Measurements from ENCODE around the gene CCNL1. TPM values are rescaled to one million over a fixed set of nuclear protein-coding genes. Genes with fewer than 3 reads are reported as not detected.

CCNL1 gene
- polyA plus RNA-seq, 1 experiment: 145 TPM

DNA sequence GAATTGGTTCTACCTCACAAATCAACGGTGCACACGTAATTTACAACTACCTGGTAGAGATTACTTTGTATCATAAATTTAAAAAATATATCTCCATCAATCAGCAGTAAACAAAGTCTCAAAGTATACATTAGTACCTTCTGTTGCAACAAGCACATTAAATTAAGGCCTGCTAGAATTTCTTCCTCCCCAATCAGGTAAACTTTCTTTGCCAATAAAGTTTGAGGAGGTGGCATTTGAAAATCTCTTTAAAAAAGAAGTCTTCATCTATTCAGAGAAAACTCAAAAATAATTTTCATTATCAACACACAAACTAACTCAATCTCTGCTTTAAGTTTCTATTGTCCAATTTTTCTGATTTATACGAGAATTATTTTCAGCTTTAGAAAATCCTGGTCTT lies 4.4 kb downstream of the CCNL1 start:
- no peaks in the 10 kb centered on the region for H3K9me3 ChIP-seq (ENCODE audit: control insufficient read depth, insufficient read depth, low read length)
- no peaks in the 10 kb centered on the region for H3K27me3 ChIP-seq (ENCODE audit: control insufficient read depth, insufficient read depth, low read length)
- no peak overlapping the region for H3K27ac ChIP-seq (ENCODE audit: low read depth, low read length)
- ChIA-PET CTCF (interaction anchor here (1.0 to 2.4 kb wide), 5 partner anchors 17 to 646 kb away, joined by 3 to 14 read pairs (median 3); no protein-coding TSS in a partner anchor), POLR2A (no interaction called here)
- TF ChIP-seq, protein P1, sequence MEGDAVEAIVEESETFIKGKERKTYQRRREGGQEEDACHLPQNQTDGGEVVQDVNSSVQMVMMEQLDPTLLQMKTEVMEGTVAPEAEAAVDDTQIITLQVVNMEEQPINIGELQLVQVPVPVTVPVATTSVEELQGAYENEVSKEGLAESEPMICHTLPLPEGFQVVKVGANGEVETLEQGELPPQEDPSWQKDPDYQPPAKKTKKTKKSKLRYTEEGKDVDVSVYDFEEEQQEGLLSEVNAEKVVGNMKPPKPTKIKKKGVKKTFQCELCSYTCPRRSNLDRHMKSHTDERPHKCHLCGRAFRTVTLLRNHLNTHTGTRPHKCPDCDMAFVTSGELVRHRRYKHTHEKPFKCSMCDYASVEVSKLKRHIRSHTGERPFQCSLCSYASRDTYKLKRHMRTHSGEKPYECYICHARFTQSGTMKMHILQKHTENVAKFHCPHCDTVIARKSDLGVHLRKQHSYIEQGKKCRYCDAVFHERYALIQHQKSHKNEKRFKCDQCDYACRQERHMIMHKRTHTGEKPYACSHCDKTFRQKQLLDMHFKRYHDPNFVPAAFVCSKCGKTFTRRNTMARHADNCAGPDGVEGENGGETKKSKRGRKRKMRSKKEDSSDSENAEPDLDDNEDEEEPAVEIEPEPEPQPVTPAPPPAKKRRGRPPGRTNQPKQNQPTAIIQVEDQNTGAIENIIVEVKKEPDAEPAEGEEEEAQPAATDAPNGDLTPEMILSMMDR (IDR thresholded peaks at IDR 0.05; ENCODE audit: low read depth, low read length): no peak
- no peak for DNase-seq (ENCODE audit: low read depth, low spot score)
- H3K4me3 ChIP-seq (ENCODE audit: low read depth, low read length): peak overlapping the region; percentile 94

DNA sequence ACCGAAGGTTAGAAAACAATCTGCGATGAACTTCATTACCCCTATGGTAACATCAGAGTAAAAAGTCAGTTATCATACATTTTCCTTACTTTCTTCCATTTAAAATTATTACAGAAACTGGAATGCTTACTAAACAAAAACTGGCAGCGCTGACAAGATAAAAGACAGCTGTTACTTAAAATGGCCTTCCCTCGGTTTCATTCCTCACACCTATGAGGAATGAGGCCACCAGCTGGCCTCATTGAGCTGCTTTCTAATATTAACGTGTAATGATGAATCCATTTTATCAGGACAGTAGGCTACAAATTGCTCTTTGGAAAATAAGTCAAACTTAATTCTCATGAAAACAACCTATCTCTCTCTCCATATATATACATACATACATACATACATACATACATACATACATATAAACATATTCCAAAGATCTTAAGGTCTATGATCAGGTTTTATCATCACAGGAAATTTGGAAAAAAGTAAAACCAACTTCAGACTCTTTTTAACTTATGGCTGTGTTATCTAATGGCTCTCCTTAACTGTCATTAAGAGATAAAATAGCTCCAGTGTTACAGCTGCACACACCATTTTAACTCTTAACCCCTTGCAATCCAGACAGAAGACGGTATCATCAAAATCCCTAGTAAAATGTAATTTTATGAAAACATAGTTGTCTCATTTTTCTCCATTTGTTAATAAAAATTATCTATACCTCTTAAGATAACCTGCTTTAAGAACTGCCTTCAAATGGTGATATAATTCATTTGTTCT lies 5.2 kb downstream of the CCNL1 start:
- no peaks in the 10 kb centered on the region for H3K9me3 ChIP-seq (ENCODE audit: control insufficient read depth, insufficient read depth, low read length)
- ChIA-PET CTCF (interaction anchor here (1.0 to 2.4 kb wide), 4 partner anchors 16 to 342 kb away, joined by 3 to 14 read pairs (median 4); no protein-coding TSS in a partner anchor), POLR2A (no interaction called here)
- H3K27ac ChIP-seq (ENCODE audit: low read depth, low read length): no peak overlapping the region
- H3K4me3 ChIP-seq (ENCODE audit: low read depth, low read length): peak overlapping the region; percentile 94
- H3K27me3 ChIP-seq (ENCODE audit: control insufficient read depth, insufficient read depth, low read length): no peaks in the 10 kb centered on the region
- TF ChIP-seq, protein P1 (IDR thresholded peaks at IDR 0.05; ENCODE audit: low read depth, low read length): no peak
- DNase-seq (ENCODE audit: low read depth, low spot score): no peak

DNA sequence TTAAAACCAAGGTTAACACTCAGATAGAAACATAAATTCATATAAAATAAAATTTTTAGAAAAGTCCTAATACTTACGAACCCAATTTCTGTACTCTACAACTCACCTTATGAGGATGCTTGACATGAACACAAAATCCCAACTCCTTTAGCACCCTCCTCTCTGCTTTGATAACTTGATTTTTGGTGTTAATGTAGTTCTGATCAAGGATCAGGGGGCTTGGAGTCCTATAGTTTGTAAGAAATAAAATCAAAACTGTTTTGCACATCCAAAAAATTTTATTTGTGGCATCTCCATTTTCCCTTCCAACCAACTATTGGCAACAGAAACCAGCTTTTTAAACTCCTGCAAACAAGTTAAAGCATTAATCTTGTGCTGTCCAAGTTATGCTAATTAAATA lies 7.0 kb downstream of the CCNL1 start:
- Histone ChIP-seq H3K27ac (ENCODE audit: low read depth, low read length) (no peak overlapping the region), H3K4me3 (ENCODE audit: low read depth, low read length) (no peak overlapping the region), H3K27me3 (ENCODE audit: control insufficient read depth, insufficient read depth, low read length) (no peaks in the 10 kb centered on the region), H3K9me3 (ENCODE audit: control insufficient read depth, insufficient read depth, low read length) (no peaks in the 10 kb centered on the region)
- TF ChIP-seq, protein P1 (IDR thresholded peaks at IDR 0.05; ENCODE audit: low read depth, low read length): no peak
- POLR2A ChIA-PET: no interaction called here
- DNase-seq (ENCODE audit: low read depth, low spot score): no peak
- CTCF ChIA-PET: interaction anchor here (0.7 to 0.8 kb wide), 2 partner anchors 9 to 15 kb away, joined by 3 read pairs; no protein-coding TSS in a partner anchor

DNA sequence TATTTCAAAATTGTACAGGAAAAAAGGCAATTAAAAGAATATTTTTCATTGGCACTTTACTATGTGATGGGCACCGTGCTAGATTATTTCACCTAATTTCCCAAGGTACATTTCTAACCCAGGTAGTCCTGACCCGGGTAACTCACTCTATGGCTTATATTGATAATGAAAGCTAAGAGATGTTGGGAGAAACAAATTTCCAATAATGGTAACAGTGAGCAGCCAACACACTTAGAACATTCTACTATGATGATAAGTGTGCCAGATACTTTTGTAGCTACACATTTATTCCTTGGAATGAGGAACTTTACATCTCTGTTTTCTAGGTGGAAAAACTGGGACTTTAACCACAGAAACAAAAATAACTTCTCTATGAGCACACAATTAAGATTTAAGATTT lies 7.5 kb downstream of the CCNL1 start:
- Histone ChIP-seq H3K4me3 (ENCODE audit: low read depth, low read length) (no peak overlapping the region), H3K9me3 (ENCODE audit: control insufficient read depth, insufficient read depth, low read length) (no peaks in the 10 kb centered on the region), H3K27me3 (ENCODE audit: control insufficient read depth, insufficient read depth, low read length) (no peaks in the 10 kb centered on the region), H3K27ac (ENCODE audit: low read depth, low read length) (no peak overlapping the region)
- TF ChIP-seq, protein P1 (IDR thresholded peaks at IDR 0.05; ENCODE audit: low read depth, low read length): no peak
- DNase-seq (ENCODE audit: low read depth, low spot score): no peak
- CTCF ChIA-PET: interaction anchor here (0.6 to 0.8 kb wide), 3 partner anchors 8 to 144 kb away, joined by 3 to 4 read pairs (median 3); no protein-coding TSS in a partner anchor
- POLR2A ChIA-PET: no interaction called here

DNA sequence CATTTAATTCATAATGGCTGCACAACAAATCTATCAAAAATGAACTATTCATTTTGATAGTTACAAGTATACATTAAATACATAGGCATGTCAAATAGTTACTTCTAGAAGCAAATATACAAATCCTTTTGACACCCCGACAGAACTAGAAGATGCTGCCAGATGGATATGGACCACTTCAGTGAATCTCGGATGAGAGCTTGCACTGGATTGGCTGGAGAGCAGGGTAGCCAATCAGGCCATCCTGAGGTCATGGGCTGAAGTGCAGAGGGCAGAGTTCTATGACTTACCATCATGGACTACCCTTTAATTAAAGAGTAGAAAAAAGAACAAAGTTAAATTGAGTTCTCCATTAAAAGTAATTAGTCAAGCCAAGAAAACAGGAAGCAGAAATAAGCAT lies 8.3 kb downstream of the CCNL1 start:
- ChIA-PET POLR2A (no interaction called here), CTCF (interaction anchor here (1.4 to 1.8 kb wide), 2 partner anchors 14 to 16 kb away, joined by 3 to 10 read pairs; no protein-coding TSS in a partner anchor)
- H3K27me3 ChIP-seq (ENCODE audit: control insufficient read depth, insufficient read depth, low read length): no peaks in the 10 kb centered on the region
- TF ChIP-seq, protein P1 (IDR thresholded peaks at IDR 0.05; ENCODE audit: low read depth, low read length): no peak
- DNase-seq (ENCODE audit: low read depth, low spot score): no peak
- no peaks in the 10 kb centered on the region for H3K9me3 ChIP-seq (ENCODE audit: control insufficient read depth, insufficient read depth, low read length)
- no peak overlapping the region for H3K27ac ChIP-seq (ENCODE audit: low read depth, low read length)
- no peak overlapping the region for H3K4me3 ChIP-seq (ENCODE audit: low read depth, low read length)
